NCI-H82 treated with DMSO at 0.1 percent for 48 hours (cell line): ENCODE results near the gene SEC14L6.
"Not testable (repeated sequence)": the region's sequence is repeated elsewhere in the genome, so short reads cannot be mapped to it uniquely, and the experiment has no call there.

Source experiments
- DNase-seq: peaks from one replicate; lab custom pipeline; 2025; ENCODE audit not compliant: unreplicated experiment; lab: John Stamatoyannopoulos, UW

SEC14L6 gene

GRCh38 chr22:30546616-30547015, at the start of gene SEC14L6:
Gene SEC14L6, minus strand, starts transcription at chr22:30546741. Its CDS starts 59 bp downstream, at chr22:30546682.
- no peak for DNase-seq

GRCh38 chr22:30596199-30596598, 49.7 kb upstream of the SEC14L6 start:
- no peak for DNase-seq

GRCh38 chr22:30592360-30592713, 45.8 kb upstream of the SEC14L6 start:
- DNase-seq: not testable (repeated sequence)

- DNase-seq: peak; percentile 95
Measured at GRCh38 chr22:30591588-30592359, 45.2 kb upstream of the SEC14L6 start, which contains the start of gene PES1. Gene PES1, minus strand, starts transcription at chr22:30591910. Its CDS starts 77 bp downstream, at chr22:30591833.

GRCh38 chr22:30591191-30591587, 44.6 kb upstream of the SEC14L6 start:
- no peak for DNase-seq

- no peak for DNase-seq
Measured at GRCh38 chr22:30586414-30586813, 39.9 kb upstream of the SEC14L6 start.

DNA sequence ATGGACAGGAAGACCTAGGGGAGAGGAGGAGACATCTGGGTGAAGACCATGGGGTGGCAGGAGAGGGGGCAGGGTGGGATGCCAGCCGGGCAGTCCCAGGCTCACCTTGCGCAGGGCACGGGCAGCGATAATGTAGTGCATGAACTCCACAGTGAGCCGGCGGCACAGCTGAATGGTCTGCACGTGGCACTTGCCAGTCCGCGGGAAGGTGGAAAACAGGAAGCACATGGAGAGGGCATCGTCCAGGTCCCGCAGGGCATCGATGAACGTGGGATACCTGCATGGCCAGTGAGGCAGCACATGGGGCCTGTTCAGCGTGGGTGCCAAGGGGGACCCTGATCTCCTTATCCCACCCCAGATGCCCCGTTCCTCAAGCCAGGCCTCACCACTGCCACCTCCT, 37.9 kb upstream of the SEC14L6 start:
- DNase-seq: no peak

GRCh38 chr22:30582788-30583545, 36.4 kb upstream of the SEC14L6 start:
- DNase-seq: no peak

- no peak for DNase-seq
Measured at GRCh38 chr22:30582051-30582450, 35.5 kb upstream of the SEC14L6 start.

- no peak for DNase-seq
Measured at GRCh38 chr22:30580896-30581295, 34.4 kb upstream of the SEC14L6 start.

DNA sequence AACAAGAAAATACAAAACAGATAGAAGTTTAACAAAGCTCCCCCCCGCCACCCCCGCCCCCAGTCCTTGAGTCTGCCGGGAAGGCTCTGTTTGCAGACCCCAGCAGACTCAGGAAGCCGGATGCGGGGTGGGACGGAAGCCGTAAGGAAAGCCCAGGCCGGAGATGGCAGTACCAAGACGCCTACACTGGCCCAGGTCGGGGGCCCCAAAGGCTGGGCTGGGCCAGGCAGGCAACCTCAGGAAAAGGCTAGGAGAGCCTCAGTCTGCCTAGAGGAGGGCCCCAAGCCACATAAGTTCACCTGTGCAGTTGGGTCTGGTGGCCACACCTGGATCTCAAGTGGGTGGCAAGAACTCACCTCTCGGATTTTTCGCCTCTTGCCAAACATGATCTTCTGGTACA, 31.9 kb upstream of the SEC14L6 start:
- DNase-seq: no peak

GRCh38 chr22:30575859-30576258, 29.3 kb upstream of the SEC14L6 start:
- DNase-seq: no peak

- DNase-seq: no peak
Measured at GRCh38 chr22:30574997-30575671, 28.6 kb upstream of the SEC14L6 start.

- DNase-seq: no peak
Measured at GRCh38 chr22:30574095-30574981, 27.8 kb upstream of the SEC14L6 start, which contains the start of gene GAL3ST1. Gene GAL3ST1, minus strand, starts transcription at chr22:30574665. Its CDS starts 17,273 bp downstream, at chr22:30557392.

- no peak for DNase-seq
Measured at GRCh38 chr22:30573594-30574094, 27.1 kb upstream of the SEC14L6 start.

- no peak for DNase-seq
Measured at GRCh38 chr22:30572840-30573593, 26.5 kb upstream of the SEC14L6 start.

DNA sequence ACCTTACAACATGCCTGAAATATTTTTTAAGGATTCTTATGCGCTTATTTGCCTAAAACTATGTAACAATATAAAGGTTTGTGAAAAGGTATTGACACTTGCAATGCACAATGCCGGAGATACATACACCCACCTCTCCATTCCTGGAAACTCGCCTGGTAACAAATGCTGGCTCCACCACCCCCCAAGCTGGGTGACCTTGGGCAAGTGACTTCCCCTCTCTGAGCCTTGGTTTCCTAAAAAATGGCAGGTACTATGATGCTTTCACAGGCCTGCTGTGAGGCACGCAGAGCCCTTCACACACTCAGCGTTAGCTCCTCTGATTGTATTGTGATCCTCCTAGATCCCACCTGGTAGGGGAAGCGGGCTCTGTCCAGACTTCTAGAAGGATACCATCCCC, 25.7 kb upstream of the SEC14L6 start:
- no peak for DNase-seq

DNA sequence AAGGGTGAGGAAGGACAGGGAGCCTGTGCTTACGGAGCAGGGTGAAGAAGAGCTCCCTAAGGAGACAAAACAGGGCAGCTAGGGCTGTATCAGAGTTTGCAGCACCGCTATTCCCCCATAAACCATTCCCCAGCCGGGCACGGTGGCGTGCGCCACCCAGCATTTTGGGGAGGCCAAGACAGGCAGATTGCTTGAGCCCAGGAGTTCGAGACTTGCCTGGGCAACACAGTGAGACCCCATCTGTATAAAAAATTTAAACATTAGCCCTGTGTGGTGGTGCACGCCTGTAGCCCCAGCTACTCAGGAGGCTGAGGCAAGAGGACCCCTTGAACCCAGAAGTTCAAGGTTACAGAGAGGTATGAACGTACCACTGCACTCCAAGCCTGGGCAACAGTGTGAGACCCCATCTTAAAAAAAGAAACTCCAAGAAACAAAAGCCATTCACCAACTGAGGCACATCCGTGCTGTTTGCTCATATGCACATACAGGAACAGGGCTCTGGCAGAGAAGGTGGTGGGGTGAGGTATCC, 23.2 kb upstream of the SEC14L6 start:
- DNase-seq: no peak

DNA sequence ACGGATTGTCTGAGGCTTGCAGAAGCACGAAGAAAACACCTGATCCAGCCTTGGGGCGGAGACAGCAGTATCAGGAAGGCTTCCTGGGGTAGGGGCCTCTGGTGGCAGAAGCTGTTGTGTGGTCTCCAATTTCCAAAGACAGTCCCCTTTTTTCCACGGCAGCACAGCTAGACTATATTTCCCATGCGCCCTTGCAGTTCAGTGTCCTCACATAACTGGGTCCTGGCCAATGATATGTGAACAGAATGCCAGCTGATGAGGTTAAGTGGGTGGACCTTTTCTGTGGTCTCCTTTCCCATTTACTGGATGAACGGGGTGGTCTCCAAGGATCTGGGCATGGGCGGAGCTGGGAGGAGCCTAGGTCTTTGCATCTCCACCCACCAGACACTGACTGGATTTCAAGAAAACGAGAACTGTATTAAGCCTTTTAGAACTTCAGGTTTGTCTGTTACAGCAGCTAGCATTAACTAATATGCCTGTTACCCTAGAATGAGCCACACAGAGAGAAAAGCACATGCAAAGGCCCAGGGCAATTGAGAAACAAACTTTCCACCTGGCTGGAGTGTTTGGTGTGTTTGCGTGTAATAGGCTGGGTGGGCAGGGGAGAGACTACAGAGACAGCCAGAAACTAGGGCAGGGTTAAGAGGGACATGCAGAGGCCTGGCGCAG, 21.7 kb upstream of the SEC14L6 start:
- DNase-seq: peak; percentile 16
